AML-193 (cell line): Measurements from ENCODE around the gene CDC45.
"Not testable (repeated sequence)": the region's sequence is repeated elsewhere in the genome, so short reads cannot be mapped to it uniquely, and the experiment has no call there.

Experiments
- DNase-seq, 2 experiments: peaks; one replicate each; lab custom pipeline; 2025; lab: John Stamatoyannopoulos, UW

The CDC45 gene

GRCh38 chr22:19479355-19480172 lies at the start of gene CDC45:
Gene CDC45 (plus strand): TSS chr22:19479920. CDS start chr22:19479969, 49 bp downstream.
- DNase-seq = peak; percentile 98

GRCh38 chr22:19429950-19430889 lies 49.5 kb upstream of the CDC45 start:
- peak; percentile 50 to 69 for DNase-seq

- DNase-seq = no peak
Observed at GRCh38 chr22:19430890-19431541, 48.7 kb upstream of the CDC45 start.

GRCh38 chr22:19431649-19432132 lies 48.0 kb upstream of the CDC45 start, which contains the start of gene HIRA:
Gene HIRA (minus strand): TSS chr22:19431733. CDS start chr22:19431476, 257 bp downstream.
- DNase-seq = peak; percentile 46 to 61

- peak; percentile 85 to 88 for DNase-seq
Observed at GRCh38 chr22:19432133-19432851, 47.4 kb upstream of the CDC45 start, which contains the start of gene MRPL40. Gene MRPL40 (plus strand): TSS chr22:19432545. CDS start chr22:19432555, 10 bp downstream.

- DNase-seq = no peak
Observed at GRCh38 chr22:19434401-19434800, 45.3 kb upstream of the CDC45 start.

- DNase-seq = no peak
Observed at GRCh38 chr22:19434829-19435580, 44.7 kb upstream of the CDC45 start.

GRCh38 chr22:19436444-19437161 lies 43.1 kb upstream of the CDC45 start:
- DNase-seq = not testable (repeated sequence)

- no peak for DNase-seq
Observed at GRCh38 chr22:19438298-19438697, 41.4 kb upstream of the CDC45 start.

- no peak for DNase-seq
Observed at GRCh38 chr22:19440411-19441195, 39.1 kb upstream of the CDC45 start.

GRCh38 chr22:19442166-19442565 lies 37.6 kb upstream of the CDC45 start:
- DNase-seq = no peak

GRCh38 chr22:19443544-19444211 lies 36.0 kb upstream of the CDC45 start:
- DNase-seq = no peak

- DNase-seq = not testable (repeated sequence)
Observed at GRCh38 chr22:19445279-19445982, 34.3 kb upstream of the CDC45 start.

GRCh38 chr22:19446603-19447329 lies 33.0 kb upstream of the CDC45 start:
- DNase-seq = peak in 1 of 2 experiments; percentile 7

GRCh38 chr22:19447330-19448075 lies 32.2 kb upstream of the CDC45 start, which contains the start of gene C22orf39:
Gene C22orf39 (minus strand): TSS chr22:19447711. CDS start chr22:19447688, 23 bp downstream.
- DNase-seq = peak; percentile 89 to 90

- DNase-seq = no peak
Observed at GRCh38 chr22:19448076-19448607, 31.6 kb upstream of the CDC45 start.
